HEK293 (cell line): ENCODE results near the gene BTG3.

ENCODE experiments used
- CTCF ChIA-PET: fragments of 350-600 bp; formaldehyde crosslinking; extraction: SDS; loops from one replicate; lab custom pipeline; 2021; ENCODE audit warnings: antibody characterized with exemption; lab: Yijun Ruan, JAX
- POLR2A ChIA-PET: fragments of 300-600 bp; formaldehyde crosslinking; extraction: SDS; loops from one replicate; lab custom pipeline; 2020; ENCODE audit warnings: antibody characterized with exemption, inconsistent platforms; lab: Yijun Ruan, JAX
- H3K27ac ChIP-seq: fragments of 200-500 bp; sonication (Bioruptor generic); 2 replicates; pipeline ENCODE4 v1.5.1; 2014; ENCODE audit warnings: low read depth, low read length, control low read depth, inconsistent platforms; ENCODE audit errors: extremely low read depth
- H3K36me3 ChIP-seq, 2 experiments: fragments of 200-500 bp in 1 of 2; sonication (Bioruptor generic) in 1 of 2; 1 replicate in 1 of 2; 2 replicates in 1 of 2; pipeline ENCODE4 v1.5.1; 2014 to 2017; ENCODE audit warnings: inconsistent platforms in 2 of 2, low read length in 2 of 2; ENCODE audit not compliant: control insufficient read depth in 2 of 2, insufficient read depth in 1 of 2
- H3K4me1 ChIP-seq: fragments of 200-500 bp; sonication (Bioruptor generic); 2 replicates; pipeline ENCODE4 v1.5.1; 2014; ENCODE audit warnings: mild to moderate bottlenecking, low read length, inconsistent platforms; ENCODE audit not compliant: control insufficient read depth, insufficient read depth
- H3K4me3 ChIP-seq: 2 replicates; pipeline ENCODE4 v1.5.1; 2011; ENCODE audit warnings: low read depth, mild to moderate bottlenecking, control low read depth, low read length, moderate library complexity
- H3K9me3 ChIP-seq: fragments of 200-500 bp; sonication (Bioruptor generic); 2 replicates; pipeline ENCODE4 v1.5.1; 2014; ENCODE audit warnings: low read depth, low read length, inconsistent platforms; ENCODE audit not compliant: control insufficient read depth, insufficient read depth
- BCL11B ChIP-seq: fragments of 450-650 bp; formaldehyde crosslinking; IDR thresholded peaks from 2 replicates; pipeline ENCODE4 v1.5.1; 2016; ENCODE audit warnings: low read depth, missing biosample characterization, missing genetic modification characterization
- BCL6B ChIP-seq: fragments of 450-650 bp; formaldehyde crosslinking; IDR thresholded peaks from 2 replicates; pipeline ENCODE4 v1.5.1; 2017; ENCODE audit warnings: missing biosample characterization, missing genetic modification characterization
- FEZF1 ChIP-seq: fragments of 450-650 bp; formaldehyde crosslinking; IDR thresholded peaks from 2 replicates; pipeline ENCODE4 v1.5.1; 2016; ENCODE audit warnings: missing biosample characterization, missing genetic modification characterization
- PBX3 ChIP-seq: sonication (generic); formaldehyde crosslinking; IDR thresholded peaks from 2 replicates; pipeline ENCODE4 v1.8.1; 2022; ENCODE audit warnings: mild to moderate bottlenecking, moderate library complexity, missing genetic modification reagents
- SP3 ChIP-seq: fragments of 450-650 bp; formaldehyde crosslinking; IDR thresholded peaks from 2 replicates; pipeline ENCODE4 v1.5.1; 2016; ENCODE audit warnings: missing biosample characterization, missing genetic modification characterization
- ZFP3 ChIP-seq: fragments of 450-650 bp; formaldehyde crosslinking; IDR thresholded peaks from 2 replicates; pipeline ENCODE4 v1.5.1; 2016; ENCODE audit warnings: low read depth, missing biosample characterization, missing genetic modification characterization
- ZNF292 ChIP-seq: fragments of 450-650 bp; formaldehyde crosslinking; IDR thresholded peaks from 2 replicates; pipeline ENCODE4 v1.5.1; 2016; ENCODE audit warnings: low read depth, missing biosample characterization, missing genetic modification characterization, borderline replicate concordance
- ZNF311 ChIP-seq: fragments of 450-650 bp; formaldehyde crosslinking; IDR thresholded peaks from 2 replicates; pipeline ENCODE4 v1.5.1; 2017; ENCODE audit warnings: missing biosample characterization, missing genetic modification characterization, borderline replicate concordance
- ZNF324 ChIP-seq: fragments of 450-650 bp; formaldehyde crosslinking; IDR thresholded peaks from 2 replicates; pipeline ENCODE4 v1.5.1; 2016; ENCODE audit warnings: missing biosample characterization, missing genetic modification characterization
- ZNF350 ChIP-seq: fragments of 450-650 bp; formaldehyde crosslinking; IDR thresholded peaks from 2 replicates; pipeline ENCODE4 v1.5.0; 2017; ENCODE audit warnings: missing biosample characterization, mild to moderate bottlenecking, missing genetic modification characterization
- ZNF473 ChIP-seq: fragments of 450-650 bp; formaldehyde crosslinking; IDR thresholded peaks from 2 replicates; pipeline ENCODE4 v1.5.1; 2017; ENCODE audit warnings: missing biosample characterization, missing genetic modification characterization
- ZNF549 ChIP-seq: fragments of 450-650 bp; IDR thresholded peaks from 2 replicates; pipeline ENCODE4 v1.5.1; 2018; ENCODE audit warnings: missing biosample characterization, missing genetic modification characterization, mild to moderate bottlenecking, inconsistent platforms, moderate library complexity
- ZNF621 ChIP-seq: fragments of 450-650 bp; formaldehyde crosslinking; IDR thresholded peaks from 2 replicates; pipeline ENCODE4 v1.5.1; 2017; ENCODE audit warnings: missing biosample characterization, missing genetic modification characterization
- ZNF629 ChIP-seq: fragments of 450-650 bp; formaldehyde crosslinking; IDR thresholded peaks from 2 replicates; pipeline ENCODE4 v1.5.1; 2017; ENCODE audit warnings: missing biosample characterization, missing genetic modification characterization
- ZXDB ChIP-seq: fragments of 450-650 bp; formaldehyde crosslinking; IDR thresholded peaks from 2 replicates; pipeline ENCODE4 v1.5.1; 2016; ENCODE audit warnings: missing biosample characterization, missing genetic modification characterization
- TF ChIP-seq, protein P1 (sequence below): fragments of 450-650 bp; formaldehyde crosslinking; optimal IDR thresholded peaks from 2 replicates; pipeline ENCODE3; 2016; ENCODE audit warnings: missing biosample characterization, mild to moderate bottlenecking, missing genetic modification characterization
- TF ChIP-seq, protein P2 (sequence below): fragments of 450-650 bp; formaldehyde crosslinking; IDR thresholded peaks from 2 replicates; pipeline ENCODE4 v1.5.1; 2017; ENCODE audit warnings: missing biosample characterization, missing genetic modification characterization
- TF ChIP-seq, protein P3 (sequence below): fragments of 450-650 bp; formaldehyde crosslinking; IDR thresholded peaks from 2 replicates; pipeline ENCODE4 v1.5.1; 2016; ENCODE audit warnings: missing biosample characterization, missing genetic modification characterization, low read depth
- TF ChIP-seq, protein P4 (sequence below): fragments of 450-650 bp; formaldehyde crosslinking; IDR thresholded peaks from 2 replicates; pipeline ENCODE4 v1.5.1; 2016; ENCODE audit warnings: missing biosample characterization, missing genetic modification characterization, borderline replicate concordance

BTG3 gene

GRCh38 chr21:17636711-17637110, 24.0 kb upstream of the BTG3 start (continued):
- TF ChIP-seq SP3 (tag by site-specific recombination) (no peak), ZNF324 (no peak), ZXDB (no peak)
- TF ChIP-seq, all 188 proteins: peak for 0

DNA sequence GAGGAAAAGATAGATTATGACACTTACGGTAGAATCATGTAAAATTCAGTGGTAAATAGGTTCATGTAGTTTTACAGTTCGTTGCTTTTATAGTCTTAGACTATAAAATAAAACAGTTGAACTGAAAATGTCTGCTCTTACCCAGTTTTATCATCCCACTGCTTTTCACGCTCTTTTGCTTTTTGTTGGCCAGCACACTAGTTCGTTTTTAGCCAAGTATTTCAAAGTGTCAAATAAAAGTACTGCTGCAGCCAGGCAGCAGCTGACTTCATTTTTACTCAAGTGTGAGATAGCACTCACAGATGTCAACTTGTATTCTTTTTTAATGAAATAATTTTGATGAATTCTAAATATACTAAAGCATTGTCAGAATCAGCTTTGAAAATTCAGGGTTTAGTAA, 18.5 kb upstream of the BTG3 start:
- Histone ChIP-seq H3K4me3 (no peak overlapping the region), H3K36me3 (no peaks in the 10 kb centered on the region), H3K4me1 (no peaks in the 10 kb centered on the region), H3K9me3 (no peaks in the 10 kb centered on the region), H3K27ac (no peak overlapping the region)
- CTCF ChIA-PET: interaction anchor here (0.5 to 0.9 kb wide), 2 partner anchors 18 to 47 kb away, joined by 3 to 5 read pairs; no protein-coding TSS in a partner anchor
- POLR2A ChIA-PET: no interaction called here
- TF ChIP-seq, protein P1, sequence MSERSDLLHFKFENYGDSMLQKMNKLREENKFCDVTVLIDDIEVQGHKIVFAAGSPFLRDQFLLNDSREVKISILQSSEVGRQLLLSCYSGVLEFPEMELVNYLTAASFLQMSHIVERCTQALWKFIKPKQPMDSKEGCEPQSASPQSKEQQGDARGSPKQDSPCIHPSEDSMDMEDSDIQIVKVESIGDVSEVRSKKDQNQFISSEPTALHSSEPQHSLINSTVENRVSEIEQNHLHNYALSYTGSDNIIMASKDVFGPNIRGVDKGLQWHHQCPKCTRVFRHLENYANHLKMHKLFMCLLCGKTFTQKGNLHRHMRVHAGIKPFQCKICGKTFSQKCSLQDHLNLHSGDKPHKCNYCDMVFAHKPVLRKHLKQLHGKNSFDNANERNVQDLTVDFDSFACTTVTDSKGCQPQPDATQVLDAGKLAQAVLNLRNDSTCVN (tag by site-specific recombination): no peak
- no peak for TF ChIP-seq ZNF549 (tag by site-specific recombination)
- TF ChIP-seq, protein P2, sequence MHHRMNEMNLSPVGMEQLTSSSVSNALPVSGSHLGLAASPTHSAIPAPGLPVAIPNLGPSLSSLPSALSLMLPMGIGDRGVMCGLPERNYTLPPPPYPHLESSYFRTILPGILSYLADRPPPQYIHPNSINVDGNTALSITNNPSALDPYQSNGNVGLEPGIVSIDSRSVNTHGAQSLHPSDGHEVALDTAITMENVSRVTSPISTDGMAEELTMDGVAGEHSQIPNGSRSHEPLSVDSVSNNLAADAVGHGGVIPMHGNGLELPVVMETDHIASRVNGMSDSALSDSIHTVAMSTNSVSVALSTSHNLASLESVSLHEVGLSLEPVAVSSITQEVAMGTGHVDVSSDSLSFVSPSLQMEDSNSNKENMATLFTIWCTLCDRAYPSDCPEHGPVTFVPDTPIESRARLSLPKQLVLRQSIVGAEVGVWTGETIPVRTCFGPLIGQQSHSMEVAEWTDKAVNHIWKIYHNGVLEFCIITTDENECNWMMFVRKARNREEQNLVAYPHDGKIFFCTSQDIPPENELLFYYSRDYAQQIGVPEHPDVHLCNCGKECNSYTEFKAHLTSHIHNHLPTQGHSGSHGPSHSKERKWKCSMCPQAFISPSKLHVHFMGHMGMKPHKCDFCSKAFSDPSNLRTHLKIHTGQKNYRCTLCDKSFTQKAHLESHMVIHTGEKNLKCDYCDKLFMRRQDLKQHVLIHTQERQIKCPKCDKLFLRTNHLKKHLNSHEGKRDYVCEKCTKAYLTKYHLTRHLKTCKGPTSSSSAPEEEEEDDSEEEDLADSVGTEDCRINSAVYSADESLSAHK (tag by site-specific recombination): no peak
- TF ChIP-seq ZNF292 (tag by site-specific recombination): no peak
- no peak for TF ChIP-seq ZNF629 (tag by site-specific recombination)
- TF ChIP-seq ZNF621: no peak
- no peak for TF ChIP-seq BCL11B (tag by site-specific recombination)
- no peak for TF ChIP-seq ZNF473
- no peak for TF ChIP-seq BCL6B
- no peak for TF ChIP-seq ZNF350 (tag by site-specific recombination)
- no peak for TF ChIP-seq PBX3 (CRISPR knock-in tag)
- TF ChIP-seq ZFP3: no peak
- TF ChIP-seq, protein P3, sequence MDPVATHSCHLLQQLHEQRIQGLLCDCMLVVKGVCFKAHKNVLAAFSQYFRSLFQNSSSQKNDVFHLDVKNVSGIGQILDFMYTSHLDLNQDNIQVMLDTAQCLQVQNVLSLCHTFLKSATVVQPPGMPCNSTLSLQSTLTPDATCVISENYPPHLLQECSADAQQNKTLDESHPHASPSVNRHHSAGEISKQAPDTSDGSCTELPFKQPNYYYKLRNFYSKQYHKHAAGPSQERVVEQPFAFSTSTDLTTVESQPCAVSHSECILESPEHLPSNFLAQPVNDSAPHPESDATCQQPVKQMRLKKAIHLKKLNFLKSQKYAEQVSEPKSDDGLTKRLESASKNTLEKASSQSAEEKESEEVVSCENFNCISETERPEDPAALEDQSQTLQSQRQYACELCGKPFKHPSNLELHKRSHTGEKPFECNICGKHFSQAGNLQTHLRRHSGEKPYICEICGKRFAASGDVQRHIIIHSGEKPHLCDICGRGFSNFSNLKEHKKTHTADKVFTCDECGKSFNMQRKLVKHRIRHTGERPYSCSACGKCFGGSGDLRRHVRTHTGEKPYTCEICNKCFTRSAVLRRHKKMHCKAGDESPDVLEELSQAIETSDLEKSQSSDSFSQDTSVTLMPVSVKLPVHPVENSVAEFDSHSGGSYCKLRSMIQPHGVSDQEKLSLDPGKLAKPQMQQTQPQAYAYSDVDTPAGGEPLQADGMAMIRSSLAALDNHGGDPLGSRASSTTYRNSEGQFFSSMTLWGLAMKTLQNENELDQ: no peak
- no peak for TF ChIP-seq ZNF311
- TF ChIP-seq, protein P4, sequence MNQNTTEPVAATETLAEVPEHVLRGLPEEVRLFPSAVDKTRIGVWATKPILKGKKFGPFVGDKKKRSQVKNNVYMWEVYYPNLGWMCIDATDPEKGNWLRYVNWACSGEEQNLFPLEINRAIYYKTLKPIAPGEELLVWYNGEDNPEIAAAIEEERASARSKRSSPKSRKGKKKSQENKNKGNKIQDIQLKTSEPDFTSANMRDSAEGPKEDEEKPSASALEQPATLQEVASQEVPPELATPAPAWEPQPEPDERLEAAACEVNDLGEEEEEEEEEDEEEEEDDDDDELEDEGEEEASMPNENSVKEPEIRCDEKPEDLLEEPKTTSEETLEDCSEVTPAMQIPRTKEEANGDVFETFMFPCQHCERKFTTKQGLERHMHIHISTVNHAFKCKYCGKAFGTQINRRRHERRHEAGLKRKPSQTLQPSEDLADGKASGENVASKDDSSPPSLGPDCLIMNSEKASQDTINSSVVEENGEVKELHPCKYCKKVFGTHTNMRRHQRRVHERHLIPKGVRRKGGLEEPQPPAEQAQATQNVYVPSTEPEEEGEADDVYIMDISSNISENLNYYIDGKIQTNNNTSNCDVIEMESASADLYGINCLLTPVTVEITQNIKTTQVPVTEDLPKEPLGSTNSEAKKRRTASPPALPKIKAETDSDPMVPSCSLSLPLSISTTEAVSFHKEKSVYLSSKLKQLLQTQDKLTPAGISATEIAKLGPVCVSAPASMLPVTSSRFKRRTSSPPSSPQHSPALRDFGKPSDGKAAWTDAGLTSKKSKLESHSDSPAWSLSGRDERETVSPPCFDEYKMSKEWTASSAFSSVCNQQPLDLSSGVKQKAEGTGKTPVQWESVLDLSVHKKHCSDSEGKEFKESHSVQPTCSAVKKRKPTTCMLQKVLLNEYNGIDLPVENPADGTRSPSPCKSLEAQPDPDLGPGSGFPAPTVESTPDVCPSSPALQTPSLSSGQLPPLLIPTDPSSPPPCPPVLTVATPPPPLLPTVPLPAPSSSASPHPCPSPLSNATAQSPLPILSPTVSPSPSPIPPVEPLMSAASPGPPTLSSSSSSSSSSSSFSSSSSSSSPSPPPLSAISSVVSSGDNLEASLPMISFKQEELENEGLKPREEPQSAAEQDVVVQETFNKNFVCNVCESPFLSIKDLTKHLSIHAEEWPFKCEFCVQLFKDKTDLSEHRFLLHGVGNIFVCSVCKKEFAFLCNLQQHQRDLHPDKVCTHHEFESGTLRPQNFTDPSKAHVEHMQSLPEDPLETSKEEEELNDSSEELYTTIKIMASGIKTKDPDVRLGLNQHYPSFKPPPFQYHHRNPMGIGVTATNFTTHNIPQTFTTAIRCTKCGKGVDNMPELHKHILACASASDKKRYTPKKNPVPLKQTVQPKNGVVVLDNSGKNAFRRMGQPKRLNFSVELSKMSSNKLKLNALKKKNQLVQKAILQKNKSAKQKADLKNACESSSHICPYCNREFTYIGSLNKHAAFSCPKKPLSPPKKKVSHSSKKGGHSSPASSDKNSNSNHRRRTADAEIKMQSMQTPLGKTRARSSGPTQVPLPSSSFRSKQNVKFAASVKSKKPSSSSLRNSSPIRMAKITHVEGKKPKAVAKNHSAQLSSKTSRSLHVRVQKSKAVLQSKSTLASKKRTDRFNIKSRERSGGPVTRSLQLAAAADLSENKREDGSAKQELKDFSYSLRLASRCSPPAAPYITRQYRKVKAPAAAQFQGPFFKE: no peak
- no peak for TF ChIP-seq FEZF1
